Measurements from ENCODE around the gene LZTFL1. TPM values are rescaled to one million over a fixed set of nuclear protein-coding genes. Genes with fewer than 3 reads are reported as not detected.

The LZTFL1 gene
- total and polyA plus RNA-seq, 2 experiments from 2014 or later = 6.3 to 13.9 TPM

- Mint-ChIP-seq H3K4me3 (peak overlapping the region; percentile 88), H3K27ac (no peak overlapping the region), H3K4me1 (peaks cover 3% of the 10 kb centered on the region; the same call in 2 of the 3 replicates), H3K9me3 (no peaks in the 10 kb centered on the region), H3K36me3 (ENCODE audit: low read depth) (no peaks in the 10 kb centered on the region), H3K27me3 (ENCODE audit: insufficient read depth, low read depth, poor library complexity) (peaks cover 2% of the 10 kb centered on the region)
- H3K79me2 ChIP-seq (replicated peaks; ENCODE audit: insufficient read depth) = no peaks in the 10 kb centered on the region
- no peak overlapping the region; the same call in 1 of the 2 replicates for H2AFZ ChIP-seq
- ATAC-seq (no peak), DNase-seq (ENCODE audit: low spot score) (no peak)
- H3K27me3 ChIP-seq (ENCODE audit: insufficient read depth) = peaks cover 51% of the 10 kb centered on the region
- H3K4me1 ChIP-seq (ENCODE audit: insufficient read depth) = no peaks in the 10 kb centered on the region
- H3K9me2 ChIP-seq (ENCODE audit: insufficient read depth) = peaks cover 10% of the 10 kb centered on the region; the same call in 1 of the 2 replicates
- no peaks in the 10 kb centered on the region for H3K36me3 ChIP-seq (ENCODE audit: insufficient read depth)
- TF ChIP-seq POLR2AphosphoS5 (IDR thresholded peaks at IDR 0.05; ENCODE audit: low read depth) = no peak
- TF ChIP-seq CREB1 (CRISPR knock-in tag; IDR thresholded peaks at IDR 0.05; ENCODE audit: low read depth) = no peak
- TF ChIP-seq NANOG (IDR thresholded peaks at IDR 0.05; ENCODE audit: borderline replicate concordance) = no peak
- no peak for TF ChIP-seq EZH2 (IDR thresholded peaks at IDR 0.05; ENCODE audit: low read depth, unreplicated experiment)
- no peak for TF ChIP-seq REST (IDR thresholded peaks at IDR 0.05; ENCODE audit: unreplicated experiment)
- no peak for TF ChIP-seq EZH2phosphoT487 (IDR thresholded peaks at IDR 0.05; ENCODE audit: unreplicated experiment)
- TF ChIP-seq ZNF114 (CRISPR knock-in tag; IDR thresholded peaks at IDR 0.05) = no peak
- no peaks in the 10 kb centered on the region for H3F3A ChIP-seq (replicated peaks; ENCODE audit: low read depth)
- 0 out of 2 replicates have a peak overlapping the region, but pooled peaks have one; percentile 84 for H3K4me3 ChIP-seq
- no peak overlapping the region for H3K27ac ChIP-seq (ENCODE audit: low read depth)
- no peaks in the 10 kb centered on the region for H4K20me1 ChIP-seq (replicated peaks; ENCODE audit: insufficient read depth)
- H3K4me2 ChIP-seq = peak overlapping the region; percentile 74; the same call in 1 of the 2 replicates
Observed at GRCh38 chr3:45842851-45843625, 1.1 kb upstream of the LZTFL1 start.

GRCh38 chr3:45841420-45841756 lies 531 bp downstream of the LZTFL1 start:
- peak overlapping the region; percentile 96 for H3K4me2 ChIP-seq
- peak; percentile 18; the same call in 2 of the 3 replicates for ATAC-seq
- peak overlapping the region; percentile 85 for H2AFZ ChIP-seq
- Mint-ChIP-seq H3K27ac (no peak overlapping the region), H3K4me3 (peak overlapping the region; percentile 88), H3K9me3 (no peaks in the 10 kb centered on the region), H3K4me1 (peaks cover 3% of the 10 kb centered on the region; the same call in 2 of the 3 replicates), H3K36me3 (ENCODE audit: low read depth) (no peaks in the 10 kb centered on the region), H3K27me3 (ENCODE audit: insufficient read depth, low read depth, poor library complexity) (peaks cover 2% of the 10 kb centered on the region)
- no peaks in the 10 kb centered on the region for H4K20me1 ChIP-seq (replicated peaks; ENCODE audit: insufficient read depth)
- peak; percentile 26 for DNase-seq (ENCODE audit: low spot score)
- peak overlapping the region; percentile 84 for H3K4me3 ChIP-seq
- H3K27me3 ChIP-seq (ENCODE audit: insufficient read depth) = peaks cover 38% of the 10 kb centered on the region
- no peaks in the 10 kb centered on the region for H3K79me2 ChIP-seq (replicated peaks; ENCODE audit: insufficient read depth)
- no peaks in the 10 kb centered on the region for H3F3A ChIP-seq (replicated peaks; ENCODE audit: low read depth)
- no peaks in the 10 kb centered on the region for H3K36me3 ChIP-seq (ENCODE audit: insufficient read depth)
- H3K27ac ChIP-seq (ENCODE audit: low read depth) = no peak overlapping the region
- H3K9me2 ChIP-seq (ENCODE audit: insufficient read depth) = peaks cover 10% of the 10 kb centered on the region; the same call in 1 of the 2 replicates
- H3K4me1 ChIP-seq (ENCODE audit: insufficient read depth) = no peaks in the 10 kb centered on the region
- TF ChIP-seq CTCF (conservative IDR thresholded peaks at IDR 0.05; ENCODE audit: low read depth in 2 of 2) (no peak), POLR2AphosphoS5 (IDR thresholded peaks at IDR 0.05; ENCODE audit: low read depth) (no peak), ZNF114 (CRISPR knock-in tag; IDR thresholded peaks at IDR 0.05) (no peak), ZNF462 (CRISPR knock-in tag; IDR thresholded peaks at IDR 0.05) (no peak), EZH2 (IDR thresholded peaks at IDR 0.05; ENCODE audit: low read depth, unreplicated experiment) (no peak)

All from GM23338 (cell line).